GM23248 (cell line): ENCODE data around the gene KCNJ1. TPM values are rescaled to one million over a fixed set of nuclear protein-coding genes. Genes with fewer than 3 reads are reported as not detected.
A peak's percentile ranks its signal among the peaks of the same experiment; 100 is the strongest.

Source experiments
- DNase-seq: peaks from one replicate; pipeline ENCODE4 v3.0.0-alpha.2; 2015
- H2AFZ ChIP-seq: fragments of 200-600 bp; sonication (generic); 2 replicates; pipeline ENCODE4 v1.6.1; 2016; ENCODE audit warnings: antibody characterized with exemption
- H3F3A ChIP-seq: fragments of 200-600 bp; sonication (generic); 2 replicates; pipeline ENCODE4 v1.6.1; 2016; ENCODE audit warnings: mild to moderate bottlenecking, antibody characterized with exemption, mixed run types; ENCODE audit not compliant: insufficient read depth
- H3K27ac ChIP-seq: fragments of 200-600 bp; sonication (generic); 2 replicates; pipeline ENCODE4 v1.5.1; 2016; ENCODE audit warnings: mild to moderate bottlenecking
- H3K27me3 ChIP-seq: fragments of 200-600 bp; sonication (generic); replicated peaks from 2 replicates; pipeline ENCODE4 v1.6.1; 2016; ENCODE audit warnings: mild to moderate bottlenecking; ENCODE audit not compliant: insufficient read depth
- H3K36me3 ChIP-seq: fragments of 200-600 bp; sonication (generic); 2 replicates; pipeline ENCODE4 v1.6.1; 2016; ENCODE audit warnings: low read depth, mild to moderate bottlenecking
- H3K4me1 ChIP-seq: fragments of 200-600 bp; sonication (generic); 2 replicates; pipeline ENCODE4 v1.6.1; 2016; ENCODE audit warnings: mild to moderate bottlenecking; ENCODE audit not compliant: insufficient read depth
- H3K4me2 ChIP-seq: fragments of 200-600 bp; sonication (generic); one replicate; pipeline ENCODE4 v1.6.1; 2016; ENCODE audit warnings: mild to moderate bottlenecking; ENCODE audit not compliant: unreplicated experiment
- H3K4me3 ChIP-seq: fragments of 200-600 bp; sonication (generic); 2 replicates; pipeline ENCODE4 v1.5.1; 2016; ENCODE audit warnings: mild to moderate bottlenecking
- H3K79me2 ChIP-seq: fragments of 200-600 bp; sonication (generic); 2 replicates; pipeline ENCODE4 v1.6.1; 2016; ENCODE audit warnings: mild to moderate bottlenecking; ENCODE audit not compliant: insufficient read depth
- H3K9ac ChIP-seq: fragments of 200-600 bp; sonication (generic); 2 replicates; pipeline ENCODE4 v1.6.1; 2016; ENCODE audit warnings: mild to moderate bottlenecking
- H3K9me2 ChIP-seq: fragments of 200-600 bp; sonication (generic); 2 replicates; pipeline ENCODE4 v1.6.1; 2016; ENCODE audit warnings: mixed run types, mild to moderate bottlenecking, moderate library complexity; ENCODE audit not compliant: insufficient read depth
- H3K9me3 ChIP-seq: fragments of 200-600 bp; sonication (generic); one replicate; pipeline ENCODE4 v1.6.1; 2017; ENCODE audit warnings: low read depth
- H4K20me1 ChIP-seq: fragments of 200-600 bp; sonication (generic); 2 replicates; pipeline ENCODE4 v1.6.0; 2016; ENCODE audit not compliant: insufficient read depth
- EZH2 ChIP-seq: fragments of 200-600 bp; sonication (generic); IDR thresholded peaks from 2 replicates; pipeline ENCODE4 v1.6.1; 2018; ENCODE audit warnings: antibody characterized with exemption, mild to moderate bottlenecking; ENCODE audit not compliant: insufficient read depth, poor library complexity, severe bottlenecking
- EZH2phosphoT487 ChIP-seq: fragments of 200-600 bp; sonication (generic); IDR thresholded peaks from 2 replicates; pipeline ENCODE4 v1.6.1; 2018; ENCODE audit warnings: antibody characterized with exemption, moderate library complexity, mild to moderate bottlenecking, low read depth; ENCODE audit not compliant: insufficient read depth
- WGBS, 2 experiments: methylation state at CpG; one replicate each; pipeline ENCODE4 v1.1.6; 2015 to 2017; ENCODE audit warnings: low lambda C conversion rate in 2 of 2, low coverage in 1 of 2; ENCODE audit errors: missing lambda C conversion rate in 2 of 2; 5-methylcytosine and 5-hydroxymethylcytosine counted together
- in situ Hi-C: fragments of 300-500 bp; cut with MboI; formaldehyde crosslinking; loops from 2 replicates; pipeline ENCODE4 v1.15.0; 2020
- polyA plus RNA-seq: library from polyadenylated mRNA; unstranded; fragments of >200 nt; fragmentation: Nextera tagmentation; extraction: Ambion mirVana; gene quantifications from 2 replicates; pipeline ENCODE4 v1.2.1, GENCODE V29; 2016
- total RNA-seq: library from RNA; depleted of rRNA; stranded (reverse); fragments of >200 nt; shearing (Covaris generic); gene quantifications from 2 replicates; pipeline ENCODE4 v1.2.3, GENCODE V29; 2014

Gene KCNJ1
- total and polyA plus RNA-seq, 2 experiments from 2014 or later = not detected

GRCh38 chr11:128868841-128869671, 2.0 kb upstream of the KCNJ1 start:
- Histone ChIP-seq H3K4me2 (no peak overlapping the region), H3K9me2 (no peaks in the 10 kb centered on the region), H3K4me3 (no peak overlapping the region), H3K9ac (no peak overlapping the region), H3K79me2 (no peaks in the 10 kb centered on the region), H3K27me3 (peaks cover 18% of the 10 kb centered on the region), H4K20me1 (no peaks in the 10 kb centered on the region), H3F3A (peaks cover 3% of the 10 kb centered on the region; the same call in 1 of the 2 replicates), H3K9me3 (no peaks in the 10 kb centered on the region), H3K36me3 (no peaks in the 10 kb centered on the region), H3K27ac (no peak overlapping the region), H3K4me1 (peaks cover 1% of the 10 kb centered on the region; the same call in 1 of the 2 replicates), H2AFZ (no peak overlapping the region)
- WGBS, 2 experiments = 82 to 83% methylated on average over 10 of the region's 10 CpGs
- in situ Hi-C loops = no loop called here
- no peak for DNase-seq
- TF ChIP-seq EZH2phosphoT487 (no peak), EZH2 (no peak)

- DNase-seq = peak; percentile 50
- 79 to 89% methylated on average over 1 of the region's 1 CpG for WGBS, 2 experiments
- H3K9me3 ChIP-seq = no peaks in the 10 kb centered on the region
Measured at GRCh38 chr11:128865490-128865889, 1.6 kb downstream of the KCNJ1 start.

GRCh38 chr11:128862908-128863660, 4.0 kb downstream of the KCNJ1 start:
- in situ Hi-C loops = no loop called here
- Histone ChIP-seq H3K4me2 (peak overlapping the region; percentile 48), H3K9ac (no peak overlapping the region; the same call in 1 of the 2 replicates), H3K36me3 (no peaks in the 10 kb centered on the region), H3K4me3 (peak overlapping the region; percentile 0; the same call in 1 of the 2 replicates), H4K20me1 (no peaks in the 10 kb centered on the region), H3K9me2 (no peaks in the 10 kb centered on the region), H3F3A (peaks cover 21% of the 10 kb centered on the region), H3K4me1 (peaks cover 37% of the 10 kb centered on the region), H3K27me3 (no peaks in the 10 kb centered on the region), H3K79me2 (no peaks in the 10 kb centered on the region), H3K9me3 (no peaks in the 10 kb centered on the region), H2AFZ (no peak overlapping the region), H3K27ac (peak overlapping the region; percentile 57)
- TF ChIP-seq EZH2 (no peak), EZH2phosphoT487 (no peak)
- DNase-seq = peak; percentile 86
- 42 to 52% methylated on average over 4 of the region's 4 CpGs for WGBS, 2 experiments

More at GRCh38 chr11:128865490-128865889, 1.6 kb downstream of the KCNJ1 start:
- Histone ChIP-seq H4K20me1 (no peaks in the 10 kb centered on the region), H3K27ac (no peak overlapping the region), H2AFZ (no peak overlapping the region), H3K79me2 (no peaks in the 10 kb centered on the region), H3K4me2 (no peak overlapping the region), H3F3A (peaks cover 21% of the 10 kb centered on the region), H3K36me3 (no peaks in the 10 kb centered on the region), H3K27me3 (no peaks in the 10 kb centered on the region; the same call in 1 of the 2 replicates), H3K9me2 (no peaks in the 10 kb centered on the region), H3K4me1 (peaks cover 33% of the 10 kb centered on the region), H3K9ac (no peak overlapping the region), H3K4me3 (no peak overlapping the region)
- no peak for TF ChIP-seq EZH2phosphoT487
- no peak for TF ChIP-seq EZH2
- in situ Hi-C loops = no loop called here

- peak overlapping the region; percentile 57 for H3K27ac ChIP-seq
- no peaks in the 10 kb centered on the region for H3K79me2 ChIP-seq
- H3K36me3 ChIP-seq = no peaks in the 10 kb centered on the region
- no peaks in the 10 kb centered on the region; the same call in 1 of the 2 replicates for H3K27me3 ChIP-seq
- peak; percentile 4 for DNase-seq
- peaks cover 37% of the 10 kb centered on the region for H3K4me1 ChIP-seq
- in situ Hi-C loops = no loop called here
- 90 to 92% methylated on average over 7 to 9 of the region's 9 CpGs for WGBS, 2 experiments
- H3K9ac ChIP-seq = no peak overlapping the region
- no peak overlapping the region for H3K4me3 ChIP-seq
- peak overlapping the region; percentile 48 for H3K4me2 ChIP-seq
- H3F3A ChIP-seq = peaks cover 21% of the 10 kb centered on the region
- TF ChIP-seq EZH2 (no peak), EZH2phosphoT487 (no peak)
- H3K9me3 ChIP-seq = no peaks in the 10 kb centered on the region
- H3K9me2 ChIP-seq = no peaks in the 10 kb centered on the region
- H2AFZ ChIP-seq = no peak overlapping the region
- no peaks in the 10 kb centered on the region for H4K20me1 ChIP-seq
Measured at GRCh38 chr11:128862406-128862805, 4.7 kb downstream of the KCNJ1 start.
